ENCODE results near the gene OR52E5.

DNA sequence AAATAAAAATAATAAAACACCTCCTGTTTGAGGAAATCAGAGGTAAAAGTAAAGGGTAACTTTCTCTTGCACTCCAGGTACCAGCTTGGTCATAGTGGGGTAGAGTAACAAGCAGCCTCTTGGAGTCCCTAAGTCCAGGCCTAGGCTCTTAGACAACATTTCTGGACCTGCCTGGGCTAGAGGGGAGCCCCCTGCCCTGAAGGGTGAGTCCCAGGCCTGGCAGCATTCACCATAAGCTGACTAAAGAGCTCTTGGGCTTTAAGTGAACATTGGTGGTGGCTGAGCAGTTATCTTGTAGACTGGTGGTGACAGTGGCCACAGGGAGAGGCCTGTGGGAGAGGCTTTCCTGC, 30.4 kb downstream of the OR52E5 start:
- TF ChIP-seq, protein P1, sequence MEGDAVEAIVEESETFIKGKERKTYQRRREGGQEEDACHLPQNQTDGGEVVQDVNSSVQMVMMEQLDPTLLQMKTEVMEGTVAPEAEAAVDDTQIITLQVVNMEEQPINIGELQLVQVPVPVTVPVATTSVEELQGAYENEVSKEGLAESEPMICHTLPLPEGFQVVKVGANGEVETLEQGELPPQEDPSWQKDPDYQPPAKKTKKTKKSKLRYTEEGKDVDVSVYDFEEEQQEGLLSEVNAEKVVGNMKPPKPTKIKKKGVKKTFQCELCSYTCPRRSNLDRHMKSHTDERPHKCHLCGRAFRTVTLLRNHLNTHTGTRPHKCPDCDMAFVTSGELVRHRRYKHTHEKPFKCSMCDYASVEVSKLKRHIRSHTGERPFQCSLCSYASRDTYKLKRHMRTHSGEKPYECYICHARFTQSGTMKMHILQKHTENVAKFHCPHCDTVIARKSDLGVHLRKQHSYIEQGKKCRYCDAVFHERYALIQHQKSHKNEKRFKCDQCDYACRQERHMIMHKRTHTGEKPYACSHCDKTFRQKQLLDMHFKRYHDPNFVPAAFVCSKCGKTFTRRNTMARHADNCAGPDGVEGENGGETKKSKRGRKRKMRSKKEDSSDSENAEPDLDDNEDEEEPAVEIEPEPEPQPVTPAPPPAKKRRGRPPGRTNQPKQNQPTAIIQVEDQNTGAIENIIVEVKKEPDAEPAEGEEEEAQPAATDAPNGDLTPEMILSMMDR (optimal IDR thresholded peaks at IDR 0.05 in 1 of 3, IDR thresholded peaks at IDR 0.05 in 1 of 3, conservative IDR thresholded peaks at IDR 0.05 in 1 of 3; ENCODE audit: extremely low read depth in 1 of 3, insufficient read depth in 2 of 3, low read length in 3 of 3): no peak
- no peak for TF ChIP-seq EZH2 (IDR thresholded peaks at IDR 0.05; ENCODE audit: low read length)

Data from keratinocyte (primary cell).